Stimulated activated CD8-positive, alpha-beta memory T cell treated with anti-CD3 and anti-CD28 coated beads, Interleukin-7, amount 100 ng/mL, for 24 hours (primary cell): ENCODE results near the gene B3GNT3.
"Not testable (repeated sequence)": the region's sequence is repeated elsewhere in the genome, so short reads cannot be mapped to it uniquely, and the experiment has no call there.

Source experiments
- DNase-seq: peaks from one replicate; pipeline ENCODE4 v3.0.0-alpha.2; 2020; ENCODE audit warnings: low read depth

The B3GNT3 gene

DNA sequence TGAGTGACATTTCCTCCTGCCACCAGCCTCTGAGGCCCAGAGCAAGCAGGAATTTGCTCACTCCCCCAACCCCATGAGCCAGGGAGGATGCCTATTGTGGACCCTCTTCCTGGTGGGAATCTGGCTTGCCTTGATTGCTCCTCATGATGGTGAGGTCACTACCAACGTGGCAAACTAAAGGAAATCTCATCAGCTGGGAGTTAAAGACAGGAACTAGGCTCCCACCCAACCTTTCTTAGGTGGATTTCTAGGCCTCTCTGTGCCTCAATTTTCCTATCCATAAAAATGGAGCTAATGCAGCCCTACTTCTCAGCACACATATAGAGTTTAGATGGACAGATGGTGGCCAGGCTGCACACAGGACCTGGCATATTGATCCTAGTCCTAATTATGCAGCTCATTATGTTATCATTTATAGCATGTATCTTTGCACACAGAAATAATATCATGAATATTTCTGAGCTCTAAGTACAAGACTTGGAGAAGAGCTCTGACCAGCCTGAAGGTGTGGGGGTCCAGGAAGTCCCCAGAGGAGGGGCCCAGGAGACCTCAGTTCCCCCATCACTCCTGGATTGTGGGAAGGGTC is 2.0 kb downstream of the B3GNT3 start:
- DNase-seq = no peak

DNA sequence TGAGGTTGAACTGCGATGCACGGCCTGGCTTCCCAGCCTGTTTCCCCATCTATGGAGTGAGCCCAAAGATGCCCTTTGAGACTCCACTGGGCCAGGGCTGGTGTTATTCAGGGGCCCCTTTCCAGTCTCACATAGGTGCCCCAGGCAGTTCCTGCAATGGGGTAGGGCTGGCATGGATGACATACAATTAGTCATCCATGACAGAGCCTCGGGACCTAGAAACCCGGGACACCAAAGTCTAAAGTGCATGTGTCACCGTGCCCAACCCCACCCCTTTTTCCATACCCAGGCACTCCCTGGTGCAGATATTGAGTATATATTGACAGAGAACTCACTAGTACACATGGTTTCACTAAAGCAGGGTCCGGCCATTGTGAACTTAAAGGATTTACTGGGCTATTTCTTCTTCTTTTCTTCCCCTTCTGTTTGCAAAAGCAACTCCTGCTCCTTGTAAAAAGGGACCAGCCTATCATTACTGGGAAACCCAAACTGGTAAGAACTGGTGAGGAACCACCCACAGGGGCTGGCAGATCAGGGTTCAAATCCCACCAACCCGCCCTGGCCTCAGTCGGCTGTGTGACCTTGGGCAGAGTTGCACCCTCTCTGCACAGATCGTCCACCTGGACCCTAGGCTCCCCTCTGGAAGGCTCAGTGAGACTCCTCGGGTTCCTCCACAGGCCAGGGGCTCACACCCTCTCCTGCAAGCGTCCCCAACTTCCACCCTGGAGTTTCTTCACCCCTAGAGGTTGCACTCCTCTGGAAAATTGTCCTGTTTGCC is 2.7 kb downstream of the B3GNT3 start:
- DNase-seq = no peak

DNA sequence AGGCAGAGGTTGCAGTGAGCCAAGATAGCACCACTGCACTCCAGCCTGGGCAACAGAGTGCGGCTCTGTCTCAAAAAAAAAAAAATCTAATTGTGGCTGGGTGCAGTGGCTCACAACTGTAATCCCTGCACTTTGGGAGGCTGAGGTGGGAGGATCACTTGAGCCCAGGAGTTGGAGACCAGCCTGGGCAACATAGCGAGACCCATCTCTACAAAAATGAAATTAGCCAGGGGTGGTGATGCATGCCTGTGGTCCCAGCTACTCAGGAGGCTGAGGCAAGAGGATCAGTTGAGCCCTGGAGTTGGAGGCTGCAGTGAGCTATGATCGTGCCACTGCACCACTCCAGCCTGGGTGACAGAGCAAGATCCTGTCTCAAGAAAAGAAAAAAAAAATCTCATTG is 3.7 kb downstream of the B3GNT3 start:
- DNase-seq = not testable (repeated sequence)

- no peak for DNase-seq
Measured at GRCh38 chr19:17802137-17802858, 7.4 kb downstream of the B3GNT3 start.

DNA sequence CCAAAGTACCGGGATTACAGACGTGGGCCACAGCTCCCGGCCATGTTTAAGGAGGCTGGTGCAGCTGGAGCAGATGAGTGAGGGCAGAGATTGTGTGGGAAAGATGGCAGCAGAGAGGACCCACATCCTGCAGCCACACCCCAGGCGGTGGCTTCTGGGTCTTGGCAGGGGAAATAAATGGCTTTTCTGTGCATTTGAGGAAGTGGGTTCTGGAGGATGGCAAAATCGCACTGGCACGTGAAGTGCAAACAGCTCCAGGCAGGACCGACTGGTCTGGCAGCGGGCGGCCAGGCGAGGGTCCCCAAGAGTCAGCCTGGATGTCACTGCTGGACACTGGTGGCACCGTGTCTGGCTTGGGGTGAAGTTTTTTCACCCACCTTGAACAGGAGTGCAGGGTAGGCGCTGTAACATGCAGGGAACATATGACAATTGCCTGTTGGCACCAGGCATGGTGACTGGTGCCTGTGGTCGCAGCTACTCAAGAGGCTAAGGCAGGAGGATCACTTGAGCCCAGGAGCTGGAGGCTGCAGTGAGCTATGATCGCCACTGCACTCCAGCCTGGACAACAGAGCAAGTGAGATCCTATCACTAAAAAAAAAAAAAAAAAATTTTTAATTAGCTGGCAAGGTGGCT is 8.4 kb downstream of the B3GNT3 start:
- no peak for DNase-seq

DNA sequence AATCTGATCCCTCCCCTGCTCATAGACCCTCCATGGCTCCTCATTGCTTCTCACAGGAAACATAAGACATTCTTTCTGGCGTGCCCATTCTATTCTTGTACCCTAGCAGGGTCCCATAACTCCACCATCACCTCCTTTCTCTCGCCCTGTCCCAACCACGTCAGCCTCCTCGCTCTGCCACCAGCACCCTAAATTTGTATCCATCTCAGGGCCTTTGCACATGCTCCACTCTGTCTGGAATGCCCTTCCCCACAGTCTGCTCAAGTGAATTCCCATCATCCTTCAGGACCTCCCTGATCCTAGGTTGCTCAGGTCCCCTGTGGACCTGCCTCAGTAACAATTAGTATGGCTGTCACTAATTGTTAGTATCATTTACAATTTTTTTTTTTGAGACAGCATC is 10.5 kb downstream of the B3GNT3 start:
- DNase-seq = no peak

DNA sequence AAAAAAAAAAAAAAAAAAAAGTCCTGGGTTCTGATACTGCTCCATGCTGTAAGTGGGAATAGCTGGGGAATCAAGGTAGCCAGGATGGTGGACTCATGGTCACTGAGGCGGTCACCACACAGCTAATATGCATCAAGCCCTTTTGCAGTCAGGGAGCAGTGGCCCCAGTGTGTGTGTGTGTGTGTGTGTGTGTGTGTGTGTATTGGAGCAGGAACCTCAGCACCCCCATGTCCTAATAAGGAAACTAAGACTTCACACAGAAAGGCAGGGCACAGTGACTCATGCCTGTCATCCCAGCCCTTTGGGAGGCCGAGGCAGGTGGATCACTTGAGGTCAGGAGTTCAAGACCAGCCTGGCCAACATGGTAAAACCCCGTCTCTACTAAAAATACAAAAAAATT is 12.0 kb downstream of the B3GNT3 start:
- no peak for DNase-seq

GRCh38 chr19:17807731-17808316 is 12.9 kb downstream of the B3GNT3 start:
- no peak for DNase-seq

GRCh38 chr19:17811103-17811502 is 16.2 kb downstream of the B3GNT3 start:
- no peak for DNase-seq

- no peak for DNase-seq
Measured at GRCh38 chr19:17811681-17812080, 16.7 kb downstream of the B3GNT3 start.

DNA sequence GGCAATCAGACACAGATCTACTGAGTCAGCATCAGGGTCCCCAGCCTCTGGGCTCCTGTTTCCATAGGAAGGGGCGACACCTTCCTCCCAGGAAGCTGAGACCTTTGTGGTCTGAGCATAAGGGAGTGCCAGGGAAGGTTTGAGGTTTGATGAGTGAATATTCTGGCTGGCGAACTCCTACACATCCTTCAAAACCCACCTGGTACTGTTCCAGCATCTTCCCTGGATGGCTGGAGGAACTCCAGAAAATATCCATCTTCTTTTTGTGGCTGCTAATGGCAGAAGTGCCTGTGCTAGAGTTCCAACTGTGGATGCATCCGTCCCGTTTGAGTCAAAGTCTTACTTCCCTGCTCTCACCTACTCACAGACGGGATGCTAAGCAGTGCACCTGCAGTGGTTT is 17.2 kb downstream of the B3GNT3 start:
- DNase-seq = no peak

GRCh38 chr19:17817668-17818363 is 22.9 kb downstream of the B3GNT3 start:
- DNase-seq = no peak

- no peak for DNase-seq
Measured at GRCh38 chr19:17821190-17821589, 26.3 kb downstream of the B3GNT3 start, which contains the start of gene INSL3. INSL3 (minus strand) TSS chr19:17821519; CDS start chr19:17821506, 13 bp downstream.

DNA sequence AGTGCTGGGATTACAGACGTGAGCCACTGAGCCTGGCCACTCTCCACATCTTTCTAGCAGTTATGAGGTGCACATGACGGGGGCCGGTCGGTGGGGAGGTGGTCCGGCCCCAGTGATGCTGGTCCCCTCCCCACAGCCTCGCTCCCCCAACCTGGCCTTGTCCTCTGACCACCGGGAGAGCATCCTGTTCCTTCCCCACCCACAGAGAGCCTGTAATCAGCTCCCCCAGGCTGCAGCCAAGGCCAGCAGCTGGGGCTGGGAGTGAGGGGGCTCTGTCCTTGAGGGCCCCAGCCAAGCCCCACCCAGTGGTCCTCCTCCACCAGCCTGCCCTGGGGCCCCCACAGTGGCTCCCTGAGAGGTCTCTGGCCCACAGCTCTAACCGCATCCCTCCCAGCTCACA is 29.4 kb downstream of the B3GNT3 start:
- no peak for DNase-seq

- no peak for DNase-seq
Measured at GRCh38 chr19:17826508-17827056, 31.6 kb downstream of the B3GNT3 start.

- no peak for DNase-seq
Measured at GRCh38 chr19:17829855-17830566, 35.1 kb downstream of the B3GNT3 start.

DNA sequence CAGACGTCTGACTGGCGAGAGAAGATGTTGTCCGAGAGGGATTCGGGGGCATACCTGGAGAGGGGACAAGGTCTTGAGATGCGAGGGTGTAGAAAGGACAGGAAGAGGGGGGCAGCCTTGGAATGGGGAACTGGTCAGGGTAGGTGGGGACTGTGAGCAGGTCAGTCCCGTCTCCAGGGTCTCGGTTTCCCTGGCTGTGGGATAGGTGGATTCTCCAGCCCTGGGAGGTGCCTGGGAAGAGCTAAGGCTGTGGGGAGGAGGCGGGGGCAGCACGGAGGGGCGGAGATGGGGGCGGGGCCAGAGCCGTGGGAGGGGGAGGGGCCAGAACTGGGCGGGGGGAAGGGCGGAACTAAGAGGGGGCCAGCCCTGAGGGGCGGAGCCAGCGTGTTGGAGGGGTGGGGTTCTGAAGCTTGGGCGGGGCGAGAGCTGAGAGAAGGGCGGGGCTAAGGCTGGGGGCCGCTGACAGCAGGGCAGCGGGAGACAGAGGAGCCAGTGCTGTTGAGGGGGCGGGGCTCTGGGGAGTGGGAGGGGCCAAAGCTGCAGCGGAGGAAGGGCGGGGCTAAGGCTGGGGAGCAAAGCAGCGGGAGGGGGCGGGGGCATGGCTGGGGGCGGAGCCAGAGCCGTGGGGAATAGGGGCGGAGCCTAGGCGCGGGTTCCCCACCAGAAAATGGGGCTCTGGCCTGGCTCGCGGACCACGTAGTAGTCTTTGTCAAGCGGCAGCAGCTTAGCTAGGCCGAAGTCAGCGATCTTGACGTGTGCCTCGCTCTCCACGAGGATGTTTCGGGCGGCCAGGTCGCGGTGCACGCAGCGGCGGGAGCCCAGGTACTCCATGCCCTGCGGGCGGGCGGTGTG is 35.9 kb downstream of the B3GNT3 start:
- DNase-seq = no peak

DNA sequence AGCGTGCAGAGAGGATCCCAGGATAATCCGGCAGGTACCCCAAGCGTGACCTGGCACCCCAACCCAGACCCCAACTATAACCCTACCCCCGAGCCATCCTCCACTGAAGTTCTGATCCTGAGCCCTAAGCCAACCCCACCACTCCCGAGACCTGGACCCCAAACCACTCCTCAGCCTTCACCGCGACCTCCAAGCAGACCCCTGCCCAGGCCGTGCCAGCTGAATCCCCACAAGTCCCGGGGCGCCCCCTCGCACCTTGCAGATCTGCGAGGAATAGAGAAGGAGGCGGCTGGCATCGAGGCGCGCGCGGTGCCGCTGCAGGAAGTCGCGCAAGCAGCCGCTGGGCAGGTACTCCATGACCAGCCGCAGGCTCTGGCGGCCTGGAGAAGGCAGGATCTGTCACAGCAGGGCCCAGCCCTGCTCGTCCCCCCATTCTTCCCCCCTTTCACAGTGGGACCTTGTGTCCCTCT is 36.5 kb downstream of the B3GNT3 start:
- no peak for DNase-seq

DNA sequence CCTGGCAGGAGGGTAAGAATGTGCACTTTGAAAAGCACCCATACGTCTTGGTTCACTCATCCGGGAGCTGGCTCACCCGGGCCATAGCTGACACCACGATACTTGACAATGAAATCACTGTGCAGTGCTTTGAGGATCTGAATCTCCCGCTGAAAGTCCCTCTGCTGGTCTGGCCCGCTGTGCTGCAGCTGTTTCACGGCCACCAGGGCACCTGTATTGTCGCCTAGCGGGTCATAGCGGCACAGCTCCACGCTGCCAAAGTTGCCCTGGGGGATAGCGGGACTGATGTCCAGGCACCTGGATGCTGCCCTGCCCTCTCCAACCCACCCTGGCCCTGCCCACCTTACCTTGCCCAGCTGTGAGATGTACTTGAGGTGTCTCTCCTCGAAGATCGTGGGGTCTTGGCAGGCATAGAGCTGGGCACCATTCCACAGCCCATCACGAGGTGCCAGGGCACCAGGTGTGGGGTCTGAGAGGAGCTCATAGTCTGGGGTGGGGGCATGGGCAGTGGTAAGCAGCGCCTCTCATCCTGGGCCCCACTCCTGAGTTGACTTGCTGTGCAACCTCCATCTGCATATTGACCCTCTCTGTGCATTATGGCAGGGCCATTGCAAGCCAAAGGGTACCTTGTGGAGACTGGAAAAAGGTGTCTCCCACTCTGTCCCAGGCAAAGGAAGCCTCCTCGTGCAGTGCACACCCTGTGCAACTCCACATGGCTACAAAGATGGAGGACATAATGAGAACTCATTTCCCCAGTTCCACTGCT is 37.7 kb downstream of the B3GNT3 start:
- DNase-seq = no peak
